BJ (cell line): ENCODE results near the gene RASL10A. TPM values are rescaled to one million over a fixed set of nuclear protein-coding genes. Genes with fewer than 3 reads are reported as not detected.

Experiments
- CTCF ChIA-PET: fragments of 350-600 bp; formaldehyde crosslinking; extraction: SDS; loops from one replicate; lab custom pipeline; 2021; ENCODE audit warnings: antibody characterized with exemption, inconsistent platforms; lab: Yijun Ruan, JAX
- POLR2A ChIA-PET: fragments of 300-600 bp; sonication (Branson Sonifier 250); formaldehyde crosslinking; extraction: SDS; loops from one replicate; lab custom pipeline; 2021; ENCODE audit warnings: antibody characterized with exemption; lab: Charles Lee
- DNase-seq: peaks from one replicate; pipeline ENCODE4 v3.0.0-alpha.2; 2011; ENCODE audit warnings: low read depth
- H3K27me3 ChIP-seq: 2 replicates; pipeline ENCODE4 v1.6.0; 2011; ENCODE audit warnings: low read length; ENCODE audit not compliant: control insufficient read depth, insufficient read depth
- H3K36me3 ChIP-seq: 2 replicates; pipeline ENCODE4 v1.5.1; 2011; ENCODE audit warnings: low read length; ENCODE audit not compliant: control insufficient read depth, insufficient read depth
- H3K4me3 ChIP-seq: 2 replicates; pipeline ENCODE4 v1.5.1; 2011; ENCODE audit warnings: low read depth, mild to moderate bottlenecking, control low read depth, low read length
- polyA plus RNA-seq: library from polyadenylated mRNA; depleted of rRNA; stranded (reverse); fragments of >200 nt; gene quantifications from 2 replicates; pipeline ENCODE4 v1.2.3, GENCODE V29; 2011
- TF ChIP-seq, protein P1 (sequence below): IDR thresholded peaks from 2 replicates; pipeline ENCODE4 v1.5.1; 2011; ENCODE audit warnings: low read depth, mild to moderate bottlenecking, control low read depth, inconsistent platforms, low read length, moderate library complexity; ENCODE audit not compliant: insufficient read depth

The RASL10A gene
- polyA plus RNA-seq, 1 experiment, result 0.16 TPM

- CTCF ChIA-PET, result no interaction called here
- TF ChIP-seq, protein P1, sequence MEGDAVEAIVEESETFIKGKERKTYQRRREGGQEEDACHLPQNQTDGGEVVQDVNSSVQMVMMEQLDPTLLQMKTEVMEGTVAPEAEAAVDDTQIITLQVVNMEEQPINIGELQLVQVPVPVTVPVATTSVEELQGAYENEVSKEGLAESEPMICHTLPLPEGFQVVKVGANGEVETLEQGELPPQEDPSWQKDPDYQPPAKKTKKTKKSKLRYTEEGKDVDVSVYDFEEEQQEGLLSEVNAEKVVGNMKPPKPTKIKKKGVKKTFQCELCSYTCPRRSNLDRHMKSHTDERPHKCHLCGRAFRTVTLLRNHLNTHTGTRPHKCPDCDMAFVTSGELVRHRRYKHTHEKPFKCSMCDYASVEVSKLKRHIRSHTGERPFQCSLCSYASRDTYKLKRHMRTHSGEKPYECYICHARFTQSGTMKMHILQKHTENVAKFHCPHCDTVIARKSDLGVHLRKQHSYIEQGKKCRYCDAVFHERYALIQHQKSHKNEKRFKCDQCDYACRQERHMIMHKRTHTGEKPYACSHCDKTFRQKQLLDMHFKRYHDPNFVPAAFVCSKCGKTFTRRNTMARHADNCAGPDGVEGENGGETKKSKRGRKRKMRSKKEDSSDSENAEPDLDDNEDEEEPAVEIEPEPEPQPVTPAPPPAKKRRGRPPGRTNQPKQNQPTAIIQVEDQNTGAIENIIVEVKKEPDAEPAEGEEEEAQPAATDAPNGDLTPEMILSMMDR, result no peak
- no peaks in the 10 kb centered on the region for H3K27me3 ChIP-seq
- H3K36me3 ChIP-seq, result peaks cover 18% of the 10 kb centered on the region
- DNase-seq, result no peak
- POLR2A ChIA-PET, result no interaction called here
- H3K4me3 ChIP-seq, result no peak overlapping the region
Measured at GRCh38 chr22:29335656-29336055, 20.2 kb upstream of the RASL10A start.

- TF ChIP-seq, protein P1, result no peak
- Histone ChIP-seq H3K4me3 (no peak overlapping the region), H3K36me3 (peaks cover 19% of the 10 kb centered on the region), H3K27me3 (no peaks in the 10 kb centered on the region)
- CTCF ChIA-PET, result interaction anchor here (0.7 kb wide), 1 partner anchor 276 kb away, joined by 3 read pairs; no protein-coding TSS in a partner anchor
- POLR2A ChIA-PET, result no interaction called here
- no peak for DNase-seq
Measured at GRCh38 chr22:29334696-29335344, 19.3 kb upstream of the RASL10A start.

DNA sequence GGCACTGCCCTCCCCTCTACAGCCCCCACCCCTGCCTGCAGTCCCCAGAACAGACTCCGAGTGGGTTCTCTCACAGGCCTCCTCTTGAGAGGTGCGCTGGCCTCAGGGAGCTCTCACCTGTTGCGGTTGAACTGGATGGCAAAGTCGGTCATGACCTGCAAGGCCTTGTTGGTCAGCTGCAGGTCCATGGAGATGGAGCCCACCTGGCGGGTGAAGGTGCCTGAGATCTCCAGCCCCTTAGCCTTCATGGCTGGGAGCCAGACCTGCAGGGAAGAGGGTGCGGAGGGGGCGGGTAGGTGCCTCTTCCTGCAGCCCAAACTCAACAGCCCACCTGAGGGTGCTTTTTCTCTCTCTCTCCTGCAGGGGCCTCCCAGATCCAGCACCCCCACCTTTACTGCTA lies 18.7 kb upstream of the RASL10A start:
- Histone ChIP-seq H3K27me3 (no peaks in the 10 kb centered on the region), H3K36me3 (peaks cover 20% of the 10 kb centered on the region), H3K4me3 (no peak overlapping the region)
- no peak for DNase-seq
- TF ChIP-seq, protein P1, result no peak
- CTCF ChIA-PET, result interaction anchor here (0.7 kb wide), 1 partner anchor 275 kb away, joined by 3 read pairs; no protein-coding TSS in a partner anchor
- POLR2A ChIA-PET, result no interaction called here

DNA sequence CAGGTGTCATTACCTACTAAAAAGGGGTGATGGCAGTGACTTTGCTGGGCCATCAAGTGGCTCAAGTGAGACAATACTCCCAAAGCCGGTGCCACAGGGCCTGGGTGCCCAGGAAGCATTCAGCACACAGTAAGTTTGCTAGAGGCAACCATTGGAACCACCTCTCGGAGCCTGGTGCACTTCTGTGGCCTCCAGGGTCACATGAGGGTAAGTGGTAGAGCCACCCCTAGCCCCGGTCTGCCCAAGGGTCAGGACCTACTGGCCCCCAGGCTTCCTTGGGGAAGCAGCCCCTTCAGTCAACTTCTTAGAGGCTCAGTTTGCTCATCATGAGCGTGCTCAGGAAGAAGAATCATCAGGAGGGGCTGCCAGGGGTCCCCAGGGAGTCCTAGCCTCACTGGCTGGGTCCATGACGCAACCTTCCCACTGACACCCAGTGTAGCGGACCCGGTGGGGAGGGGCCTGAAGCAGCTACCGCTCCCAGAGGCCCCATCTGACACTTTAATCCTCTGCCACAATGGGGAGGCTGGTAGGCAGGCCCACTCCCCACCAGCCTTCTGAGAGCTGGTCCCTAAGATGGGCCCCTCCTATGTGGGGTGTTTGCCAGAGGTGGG lies 17.5 kb upstream of the RASL10A start:
- peaks cover 16% of the 10 kb centered on the region for H3K36me3 ChIP-seq
- ChIA-PET CTCF (no interaction called here), POLR2A (no interaction called here)
- H3K4me3 ChIP-seq, result no peak overlapping the region
- TF ChIP-seq, protein P1, result no peak
- DNase-seq, result no peak
- no peaks in the 10 kb centered on the region for H3K27me3 ChIP-seq

DNA sequence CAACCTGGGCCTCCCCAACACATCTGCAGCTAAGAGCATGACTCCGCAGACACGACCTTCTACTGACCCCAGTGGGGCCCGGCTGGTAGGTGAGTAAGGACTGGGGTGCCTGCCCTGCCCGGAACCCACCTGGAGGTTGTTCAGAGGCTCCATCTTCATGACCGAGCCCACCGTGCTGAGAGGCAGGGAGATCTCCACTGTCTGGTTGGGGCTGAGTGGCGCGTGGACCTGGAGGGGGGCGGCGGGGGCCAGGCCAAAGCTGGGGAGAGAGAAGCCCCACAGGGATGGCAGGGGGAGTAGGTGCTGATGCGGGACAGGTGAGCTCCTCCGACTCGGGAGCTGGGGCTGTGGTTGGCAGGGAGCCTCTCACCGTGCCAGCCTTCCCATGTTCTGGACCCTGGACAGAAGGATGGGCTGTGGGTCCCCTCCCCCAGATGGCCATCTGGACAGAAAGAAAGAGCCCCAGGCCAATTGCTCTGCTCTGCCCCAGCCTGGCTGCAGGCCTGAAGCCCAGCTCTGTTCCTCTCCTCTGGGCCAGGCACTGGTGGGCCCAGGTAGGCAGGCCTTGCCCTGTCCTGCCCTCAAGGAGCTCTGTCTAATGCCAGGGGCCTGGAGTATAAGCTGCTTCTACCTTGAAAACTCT lies 16.3 kb upstream of the RASL10A start:
- Histone ChIP-seq H3K4me3 (no peak overlapping the region), H3K27me3 (no peaks in the 10 kb centered on the region), H3K36me3 (peaks cover 22% of the 10 kb centered on the region)
- ChIA-PET CTCF (interaction anchor here (0.8 to 1.1 kb wide), 2 partner anchors 18 to 24 kb away, joined by 3 to 4 read pairs; no protein-coding TSS in a partner anchor), POLR2A (no interaction called here)
- TF ChIP-seq, protein P1, result no peak
- no peak for DNase-seq
